ENCODE results near the gene CREM. TPM values are rescaled to one million over a fixed set of nuclear protein-coding genes. Genes with fewer than 3 reads are reported as not detected.

CREM gene
- total RNA-seq, 1 experiment from 2014 or later, result 30.2 TPM

GRCh38 chr10:35165811-35166210 lies 39.2 kb downstream of the CREM start:
- Mint-ChIP-seq H3K9me3 (ENCODE audit: unreplicated experiment) (no peaks in the 10 kb centered on the region), H3K4me3 (ENCODE audit: unreplicated experiment) (no peak overlapping the region), H3K27me3 (ENCODE audit: insufficient read depth, unreplicated experiment) (no peaks in the 10 kb centered on the region), H3K4me1 (ENCODE audit: insufficient read depth, unreplicated experiment) (no peaks in the 10 kb centered on the region), H3K27ac (ENCODE audit: low read depth, unreplicated experiment) (no peak overlapping the region), H3K36me3 (ENCODE audit: insufficient read depth, unreplicated experiment) (no peaks in the 10 kb centered on the region)
- intact Hi-C loops (cut with micrococcal nuclease), result no loop called here
- no TSS peak for BruUV-seq (replicated peaks)
- CTCF ChIA-PET, result interaction anchor here (0.8 kb wide), 1 partner anchor 30 kb away, joined by 4 read pairs; no protein-coding TSS in a partner anchor
- DNase-seq (ENCODE audit: unreplicated experiment), result no peak
- POLR2A ChIA-PET, result interaction anchor here (0.6 kb wide), 1 partner anchor 36 kb away, joined by 3 read pairs; no protein-coding TSS in a partner anchor
- no peak for TF ChIP-seq CTCF (IDR thresholded peaks at IDR 0.05; ENCODE audit: unreplicated experiment)

GRCh38 chr10:35166607-35167006 lies 40.0 kb downstream of the CREM start:
- no peak for TF ChIP-seq CTCF (IDR thresholded peaks at IDR 0.05; ENCODE audit: unreplicated experiment)
- ChIA-PET CTCF (interaction anchor here (0.5 to 0.6 kb wide), 4 partner anchors 14 to 1392 kb away, joined by 3 read pairs; no protein-coding TSS in a partner anchor), POLR2A (no interaction called here)
- H3K27ac Mint-ChIP-seq (ENCODE audit: low read depth, unreplicated experiment), result no peak overlapping the region
- no peaks in the 10 kb centered on the region for H3K9me3 Mint-ChIP-seq (ENCODE audit: unreplicated experiment)
- intact Hi-C loops (cut with micrococcal nuclease), result no loop called here
- no peak for DNase-seq (ENCODE audit: unreplicated experiment)
- H3K4me1 Mint-ChIP-seq (ENCODE audit: insufficient read depth, unreplicated experiment), result no peaks in the 10 kb centered on the region
- H3K27me3 Mint-ChIP-seq (ENCODE audit: insufficient read depth, unreplicated experiment), result no peaks in the 10 kb centered on the region
- no peak overlapping the region for H3K4me3 Mint-ChIP-seq (ENCODE audit: unreplicated experiment)
- no peaks in the 10 kb centered on the region for H3K36me3 Mint-ChIP-seq (ENCODE audit: insufficient read depth, unreplicated experiment)
- BruUV-seq (replicated peaks), result no TSS peak

GRCh38 chr10:35167342-35167741 lies 40.7 kb downstream of the CREM start:
- Mint-ChIP-seq H3K27ac (ENCODE audit: low read depth, unreplicated experiment) (no peak overlapping the region), H3K9me3 (ENCODE audit: unreplicated experiment) (no peaks in the 10 kb centered on the region), H3K36me3 (ENCODE audit: insufficient read depth, unreplicated experiment) (no peaks in the 10 kb centered on the region), H3K27me3 (ENCODE audit: insufficient read depth, unreplicated experiment) (no peaks in the 10 kb centered on the region), H3K4me1 (ENCODE audit: insufficient read depth, unreplicated experiment) (no peaks in the 10 kb centered on the region), H3K4me3 (ENCODE audit: unreplicated experiment) (no peak overlapping the region)
- ChIA-PET POLR2A (no interaction called here), CTCF (interaction anchor here (0.6 kb wide), 1 partner anchor 126 kb away, joined by 4 read pairs; no protein-coding TSS in a partner anchor)
- intact Hi-C loops (cut with micrococcal nuclease), result no loop called here
- no peak for DNase-seq (ENCODE audit: unreplicated experiment)
- no TSS peak for BruUV-seq (replicated peaks)
- no peak for TF ChIP-seq CTCF (IDR thresholded peaks at IDR 0.05; ENCODE audit: unreplicated experiment)

- BruUV-seq (replicated peaks), result no TSS peak
- Mint-ChIP-seq H3K27me3 (ENCODE audit: insufficient read depth, unreplicated experiment) (no peaks in the 10 kb centered on the region), H3K36me3 (ENCODE audit: insufficient read depth, unreplicated experiment) (no peaks in the 10 kb centered on the region), H3K4me3 (ENCODE audit: unreplicated experiment) (no peak overlapping the region), H3K9me3 (ENCODE audit: unreplicated experiment) (no peaks in the 10 kb centered on the region), H3K4me1 (ENCODE audit: insufficient read depth, unreplicated experiment) (no peaks in the 10 kb centered on the region), H3K27ac (ENCODE audit: low read depth, unreplicated experiment) (no peak overlapping the region)
- POLR2A ChIA-PET, result interaction anchor here (0.8 kb wide), 1 partner anchor 12 kb away, joined by 3 read pairs; no protein-coding TSS in a partner anchor
- no peak for DNase-seq (ENCODE audit: unreplicated experiment)
- CTCF ChIA-PET, result interaction anchor here (0.8 to 2.0 kb wide), 2 partner anchors 24 to 49 kb away, joined by 4 to 5 read pairs; no protein-coding TSS in a partner anchor
- intact Hi-C loops (cut with micrococcal nuclease), result no loop called here
- TF ChIP-seq CTCF (IDR thresholded peaks at IDR 0.05; ENCODE audit: unreplicated experiment), result no peak
These were observed 45.5 kb downstream of the CREM start for GRCh38 chr10:35172146-35172545.

Measured in MCF 10A (cell line).